ENCODE results near the gene LRIF1. TPM values are rescaled to one million over a fixed set of nuclear protein-coding genes. Genes with fewer than 3 reads are reported as not detected.
"Not testable (repeated sequence)": the region's sequence is repeated elsewhere in the genome, so short reads cannot be mapped to it uniquely, and the experiment has no call there.

LRIF1 gene, protein sequence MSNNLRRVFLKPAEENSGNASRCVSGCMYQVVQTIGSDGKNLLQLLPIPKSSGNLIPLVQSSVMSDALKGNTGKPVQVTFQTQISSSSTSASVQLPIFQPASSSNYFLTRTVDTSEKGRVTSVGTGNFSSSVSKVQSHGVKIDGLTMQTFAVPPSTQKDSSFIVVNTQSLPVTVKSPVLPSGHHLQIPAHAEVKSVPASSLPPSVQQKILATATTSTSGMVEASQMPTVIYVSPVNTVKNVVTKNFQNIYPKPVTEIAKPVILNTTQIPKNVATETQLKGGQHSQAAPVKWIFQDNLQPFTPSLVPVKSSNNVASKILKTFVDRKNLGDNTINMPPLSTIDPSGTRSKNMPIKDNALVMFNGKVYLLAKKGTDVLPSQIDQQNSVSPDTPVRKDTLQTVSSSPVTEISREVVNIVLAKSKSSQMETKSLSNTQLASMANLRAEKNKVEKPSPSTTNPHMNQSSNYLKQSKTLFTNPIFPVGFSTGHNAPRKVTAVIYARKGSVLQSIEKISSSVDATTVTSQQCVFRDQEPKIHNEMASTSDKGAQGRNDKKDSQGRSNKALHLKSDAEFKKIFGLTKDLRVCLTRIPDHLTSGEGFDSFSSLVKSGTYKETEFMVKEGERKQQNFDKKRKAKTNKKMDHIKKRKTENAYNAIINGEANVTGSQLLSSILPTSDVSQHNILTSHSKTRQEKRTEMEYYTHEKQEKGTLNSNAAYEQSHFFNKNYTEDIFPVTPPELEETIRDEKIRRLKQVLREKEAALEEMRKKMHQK
- 9.1 to 10.3 TPM (median 9.5 TPM) in 3 replicates for total RNA-seq
- long read RNA-seq, transcript LRIF1-202 (3 exons, 1,796 nt), result minor isoform, 6 of 25 reads
- long read RNA-seq, transcript LRIF1-201 (4 exons, 3,475 nt), result major isoform, 13 of 25 reads
- long read RNA-seq, partial matches to known transcripts, result 4 of 25 reads
- long read RNA-seq, other reads (novel, unspliced or antisense), result 2 of 25 reads

DNA sequence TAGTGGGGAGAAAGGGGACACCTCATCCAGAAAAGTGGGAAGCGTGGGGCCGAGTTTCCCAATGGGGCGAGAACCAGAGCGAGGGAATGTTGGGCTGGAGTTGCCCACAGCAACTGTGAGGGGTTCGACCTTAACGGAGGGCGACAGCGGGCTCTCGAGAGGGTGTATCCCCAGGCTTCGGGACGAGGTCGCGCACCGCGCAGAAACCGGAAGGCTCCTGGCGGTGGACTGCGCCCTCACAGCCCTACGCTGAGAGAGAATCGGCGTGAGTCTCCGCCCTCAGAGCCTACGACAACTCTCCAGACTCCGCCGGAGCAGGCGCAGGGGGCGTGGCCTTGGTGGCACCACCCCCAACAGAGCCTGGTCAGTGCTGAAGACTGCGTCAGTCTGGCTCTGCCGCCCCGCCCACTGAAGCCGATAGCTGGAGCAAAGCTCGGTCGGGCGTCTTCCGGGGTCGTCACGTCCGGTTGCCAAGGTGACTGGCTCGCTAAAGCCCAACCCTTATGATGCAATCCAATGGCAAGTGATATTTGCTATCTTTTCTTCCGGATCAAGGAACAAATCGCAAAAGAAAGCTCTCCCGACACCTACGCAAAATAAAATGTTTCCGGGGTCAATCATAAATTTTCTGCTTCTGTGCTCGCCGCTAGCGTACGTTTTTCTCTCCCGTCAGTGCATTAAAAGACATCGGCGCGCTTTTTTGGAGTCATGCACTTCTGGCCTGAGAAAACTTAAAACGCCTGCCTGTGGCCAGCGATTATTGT, at the start of gene LRIF1:
LRIF1 (minus strand) TSS at position 232 of the 764 bp plus-strand sequence. CDS start 234 bp downstream, outside the sequence.
- peak; percentile 99 for DNase-seq (ENCODE audit: low spot score)
- Mint-ChIP-seq H3K27ac (ENCODE audit: unreplicated experiment) (peak within 1 kb of the TSS; percentile 94), H3K27me3 (ENCODE audit: low read depth) (peaks cover 7% of the 10 kb centered on the region), H3K9me3 (ENCODE audit: low read depth) (peaks cover 16% of the 10 kb centered on the region), H3K4me1 (ENCODE audit: low read depth) (peaks cover 26% of the 10 kb centered on the region), H3K36me3 (ENCODE audit: low read depth) (peaks cover 2% of the 10 kb centered on the region), H3K4me3 (ENCODE audit: unreplicated experiment) (peak within 1 kb of the TSS; percentile 72)
- TF ChIP-seq, protein P1, sequence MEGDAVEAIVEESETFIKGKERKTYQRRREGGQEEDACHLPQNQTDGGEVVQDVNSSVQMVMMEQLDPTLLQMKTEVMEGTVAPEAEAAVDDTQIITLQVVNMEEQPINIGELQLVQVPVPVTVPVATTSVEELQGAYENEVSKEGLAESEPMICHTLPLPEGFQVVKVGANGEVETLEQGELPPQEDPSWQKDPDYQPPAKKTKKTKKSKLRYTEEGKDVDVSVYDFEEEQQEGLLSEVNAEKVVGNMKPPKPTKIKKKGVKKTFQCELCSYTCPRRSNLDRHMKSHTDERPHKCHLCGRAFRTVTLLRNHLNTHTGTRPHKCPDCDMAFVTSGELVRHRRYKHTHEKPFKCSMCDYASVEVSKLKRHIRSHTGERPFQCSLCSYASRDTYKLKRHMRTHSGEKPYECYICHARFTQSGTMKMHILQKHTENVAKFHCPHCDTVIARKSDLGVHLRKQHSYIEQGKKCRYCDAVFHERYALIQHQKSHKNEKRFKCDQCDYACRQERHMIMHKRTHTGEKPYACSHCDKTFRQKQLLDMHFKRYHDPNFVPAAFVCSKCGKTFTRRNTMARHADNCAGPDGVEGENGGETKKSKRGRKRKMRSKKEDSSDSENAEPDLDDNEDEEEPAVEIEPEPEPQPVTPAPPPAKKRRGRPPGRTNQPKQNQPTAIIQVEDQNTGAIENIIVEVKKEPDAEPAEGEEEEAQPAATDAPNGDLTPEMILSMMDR (IDR thresholded peaks at IDR 0.05), result peak; percentile 60

DNA sequence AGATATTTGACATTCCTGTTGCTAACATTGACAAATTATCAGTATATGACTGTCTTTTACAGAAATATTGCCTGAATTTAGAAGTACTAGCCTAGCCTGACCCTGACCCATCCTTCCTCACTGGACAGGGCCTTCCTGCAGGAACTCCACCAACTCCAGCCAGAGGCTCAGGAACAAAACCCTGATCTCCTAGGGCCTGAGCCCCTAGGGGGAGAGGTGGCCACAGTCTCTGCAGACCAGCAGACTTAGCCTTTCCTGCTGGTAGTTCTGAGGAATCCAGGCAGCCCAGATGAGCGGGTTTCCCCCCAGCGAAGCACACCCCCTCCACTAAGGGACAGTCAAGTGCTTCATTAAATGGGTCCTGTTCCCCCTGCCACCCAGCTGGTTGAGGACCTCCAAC, 44.3 kb upstream of the LRIF1 start:
- no peak overlapping the region for H3K27ac Mint-ChIP-seq (ENCODE audit: unreplicated experiment)
- DNase-seq (ENCODE audit: low spot score), result no peak
- H3K4me1 Mint-ChIP-seq (ENCODE audit: low read depth), result no peaks in the 10 kb centered on the region
- H3K36me3 Mint-ChIP-seq (ENCODE audit: low read depth), result no peaks in the 10 kb centered on the region
- TF ChIP-seq, protein P1 (IDR thresholded peaks at IDR 0.05), result no peak
- H3K4me3 Mint-ChIP-seq (ENCODE audit: unreplicated experiment), result no peak overlapping the region
- no peaks in the 10 kb centered on the region for H3K27me3 Mint-ChIP-seq (ENCODE audit: low read depth)
- peaks cover 55% of the 10 kb centered on the region for H3K9me3 Mint-ChIP-seq (ENCODE audit: low read depth)

DNA sequence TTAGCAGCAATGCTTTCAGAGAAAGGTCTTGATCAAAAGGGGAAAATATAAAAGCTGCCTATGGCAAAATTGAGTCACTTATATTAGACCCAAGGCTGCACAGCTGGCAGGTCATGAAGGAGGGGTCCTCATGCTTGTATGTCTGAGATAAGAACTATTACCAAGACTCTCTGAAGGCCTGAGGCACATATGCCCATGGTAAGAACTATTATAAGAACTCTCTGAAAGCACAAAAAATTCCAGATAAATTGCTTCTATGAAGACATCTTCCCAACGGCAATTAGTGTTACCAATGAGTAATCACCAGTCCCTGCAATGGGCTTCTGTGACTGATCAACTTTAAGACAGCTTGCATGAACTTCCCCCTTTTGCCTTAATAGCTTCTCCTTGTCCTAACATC, 42.8 kb upstream of the LRIF1 start:
- Mint-ChIP-seq H3K36me3 (ENCODE audit: low read depth) (no peaks in the 10 kb centered on the region), H3K4me1 (ENCODE audit: low read depth) (no peaks in the 10 kb centered on the region), H3K9me3 (ENCODE audit: low read depth) (peaks cover 46% of the 10 kb centered on the region), H3K4me3 (ENCODE audit: unreplicated experiment) (no peak overlapping the region), H3K27ac (ENCODE audit: unreplicated experiment) (no peak overlapping the region), H3K27me3 (ENCODE audit: low read depth) (no peaks in the 10 kb centered on the region)
- TF ChIP-seq, protein P1 (IDR thresholded peaks at IDR 0.05), result no peak
- DNase-seq (ENCODE audit: low spot score), result no peak

DNA sequence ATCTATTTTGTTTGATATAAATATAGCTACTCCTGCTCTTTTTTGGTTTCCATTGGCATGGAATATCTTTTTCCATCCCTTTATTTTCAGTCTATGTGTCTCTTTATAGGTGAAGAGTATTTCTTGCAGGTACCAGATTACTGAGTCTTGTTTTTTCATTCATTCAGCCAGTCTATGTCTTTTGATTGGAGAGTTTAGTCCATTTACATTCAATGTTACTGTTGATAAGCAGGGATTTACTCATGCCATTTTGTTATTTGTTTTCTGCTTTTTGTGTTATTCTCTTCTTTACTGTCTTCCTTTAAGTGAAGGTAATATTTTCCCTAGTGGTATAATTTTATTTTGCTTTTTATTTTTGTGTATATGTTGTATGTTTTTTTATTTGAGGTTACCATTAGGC, 35.9 kb upstream of the LRIF1 start:
- not testable (repeated sequence) for DNase-seq (ENCODE audit: low spot score)

DNA sequence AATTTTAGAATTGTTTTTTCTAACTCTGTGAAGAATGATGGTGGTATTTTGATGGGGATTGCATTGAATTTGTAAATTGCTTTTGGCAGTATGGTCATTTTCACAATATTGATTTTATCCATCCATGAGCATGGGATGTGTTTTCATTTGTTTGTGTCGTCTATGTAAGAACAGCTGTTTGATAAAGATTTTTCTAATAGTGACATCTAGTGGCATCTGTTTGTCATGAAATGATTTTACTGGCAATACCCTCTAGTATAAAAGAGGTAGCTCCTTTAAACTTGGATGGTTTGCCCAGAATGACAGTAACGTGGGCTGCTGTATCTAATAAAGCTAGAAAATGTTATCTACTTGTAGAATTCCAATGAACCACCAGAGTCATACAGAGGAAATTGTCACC, 28.6 kb upstream of the LRIF1 start:
- TF ChIP-seq, protein P1 (IDR thresholded peaks at IDR 0.05), result peak; percentile 74
- not testable (repeated sequence) for DNase-seq (ENCODE audit: low spot score); H3K4me1 Mint-ChIP-seq (ENCODE audit: low read depth); H3K27ac Mint-ChIP-seq (ENCODE audit: unreplicated experiment); H3K4me3 Mint-ChIP-seq (ENCODE audit: unreplicated experiment); H3K9me3 Mint-ChIP-seq (ENCODE audit: low read depth); H3K36me3 Mint-ChIP-seq (ENCODE audit: low read depth)
- peaks cover 26% of the 10 kb centered on the region for H3K27me3 Mint-ChIP-seq (ENCODE audit: low read depth)

More for the DNA sequence above, 35.9 kb upstream of the LRIF1 start:
- peaks cover 17% of the 10 kb centered on the region for H3K9me3 Mint-ChIP-seq (ENCODE audit: low read depth)
- not testable (repeated sequence) for H3K4me1 Mint-ChIP-seq (ENCODE audit: low read depth); H3K36me3 Mint-ChIP-seq (ENCODE audit: low read depth); H3K4me3 Mint-ChIP-seq (ENCODE audit: unreplicated experiment); H3K27ac Mint-ChIP-seq (ENCODE audit: unreplicated experiment)
- peaks cover 18% of the 10 kb centered on the region for H3K27me3 Mint-ChIP-seq (ENCODE audit: low read depth)

DNA sequence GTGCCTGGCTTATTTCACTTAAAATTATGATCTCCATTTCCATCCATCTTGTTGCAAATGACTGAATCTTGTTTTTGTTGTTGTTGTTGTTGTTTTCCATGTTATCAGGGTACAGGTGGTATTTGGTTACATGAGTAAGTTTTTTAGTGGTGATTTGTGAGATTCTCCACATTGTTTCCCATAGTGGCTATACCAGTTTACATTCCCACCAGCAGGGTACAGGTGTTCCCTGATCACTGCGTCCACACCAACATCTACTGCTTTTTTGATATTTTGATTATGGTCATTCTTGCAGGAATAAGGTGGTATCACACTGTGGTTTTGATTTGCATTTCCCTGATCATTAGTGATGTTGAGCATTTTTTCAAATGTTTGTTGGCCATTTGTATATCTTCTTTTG, 27.6 kb upstream of the LRIF1 start:
- H3K27ac Mint-ChIP-seq (ENCODE audit: unreplicated experiment); H3K4me3 Mint-ChIP-seq (ENCODE audit: unreplicated experiment); DNase-seq (ENCODE audit: low spot score); H3K9me3 Mint-ChIP-seq (ENCODE audit: low read depth); H3K4me1 Mint-ChIP-seq (ENCODE audit: low read depth); H3K36me3 Mint-ChIP-seq (ENCODE audit: low read depth): not testable (repeated sequence)
- H3K27me3 Mint-ChIP-seq (ENCODE audit: low read depth), result peaks cover 25% of the 10 kb centered on the region
